ENCODE data around the gene PTX4. TPM values are rescaled to one million over a fixed set of nuclear protein-coding genes. Genes with fewer than 3 reads are reported as not detected.
"Not testable (repeated sequence)": the region's sequence is repeated elsewhere in the genome, so short reads cannot be mapped to it uniquely, and the experiment has no call there.

The PTX4 gene
- total RNA-seq, 1 donor: 0.43 TPM

DNA sequence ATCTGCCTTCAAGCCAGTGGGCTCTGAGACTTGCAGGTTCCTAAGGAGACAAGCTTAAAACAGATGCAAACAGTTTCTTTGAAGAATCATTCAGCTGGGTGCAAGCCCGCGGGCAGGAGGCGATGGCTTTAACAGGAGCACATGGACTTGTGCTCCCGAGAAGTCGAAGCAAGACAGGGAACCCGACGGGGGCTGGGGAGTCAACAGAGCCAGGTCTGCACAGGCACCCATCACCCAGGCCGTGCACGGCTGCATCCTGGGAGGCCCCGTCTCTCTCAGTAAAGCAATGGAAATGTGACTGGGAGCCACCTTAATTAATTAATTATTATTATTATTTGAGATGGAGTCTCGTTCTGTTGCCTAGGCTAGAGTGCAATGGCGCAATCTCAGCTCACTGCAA lies 333 bp upstream of the PTX4 start:
- DNase-seq (ENCODE audit: low read depth): no peak
- TF ChIP-seq, protein P1, sequence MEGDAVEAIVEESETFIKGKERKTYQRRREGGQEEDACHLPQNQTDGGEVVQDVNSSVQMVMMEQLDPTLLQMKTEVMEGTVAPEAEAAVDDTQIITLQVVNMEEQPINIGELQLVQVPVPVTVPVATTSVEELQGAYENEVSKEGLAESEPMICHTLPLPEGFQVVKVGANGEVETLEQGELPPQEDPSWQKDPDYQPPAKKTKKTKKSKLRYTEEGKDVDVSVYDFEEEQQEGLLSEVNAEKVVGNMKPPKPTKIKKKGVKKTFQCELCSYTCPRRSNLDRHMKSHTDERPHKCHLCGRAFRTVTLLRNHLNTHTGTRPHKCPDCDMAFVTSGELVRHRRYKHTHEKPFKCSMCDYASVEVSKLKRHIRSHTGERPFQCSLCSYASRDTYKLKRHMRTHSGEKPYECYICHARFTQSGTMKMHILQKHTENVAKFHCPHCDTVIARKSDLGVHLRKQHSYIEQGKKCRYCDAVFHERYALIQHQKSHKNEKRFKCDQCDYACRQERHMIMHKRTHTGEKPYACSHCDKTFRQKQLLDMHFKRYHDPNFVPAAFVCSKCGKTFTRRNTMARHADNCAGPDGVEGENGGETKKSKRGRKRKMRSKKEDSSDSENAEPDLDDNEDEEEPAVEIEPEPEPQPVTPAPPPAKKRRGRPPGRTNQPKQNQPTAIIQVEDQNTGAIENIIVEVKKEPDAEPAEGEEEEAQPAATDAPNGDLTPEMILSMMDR (IDR thresholded peaks at IDR 0.05; ENCODE audit: insufficient read depth, low read depth, low read length): no peak
- no peak overlapping the region for H3K4me3 ChIP-seq (ENCODE audit: low read depth, low read length)

DNA sequence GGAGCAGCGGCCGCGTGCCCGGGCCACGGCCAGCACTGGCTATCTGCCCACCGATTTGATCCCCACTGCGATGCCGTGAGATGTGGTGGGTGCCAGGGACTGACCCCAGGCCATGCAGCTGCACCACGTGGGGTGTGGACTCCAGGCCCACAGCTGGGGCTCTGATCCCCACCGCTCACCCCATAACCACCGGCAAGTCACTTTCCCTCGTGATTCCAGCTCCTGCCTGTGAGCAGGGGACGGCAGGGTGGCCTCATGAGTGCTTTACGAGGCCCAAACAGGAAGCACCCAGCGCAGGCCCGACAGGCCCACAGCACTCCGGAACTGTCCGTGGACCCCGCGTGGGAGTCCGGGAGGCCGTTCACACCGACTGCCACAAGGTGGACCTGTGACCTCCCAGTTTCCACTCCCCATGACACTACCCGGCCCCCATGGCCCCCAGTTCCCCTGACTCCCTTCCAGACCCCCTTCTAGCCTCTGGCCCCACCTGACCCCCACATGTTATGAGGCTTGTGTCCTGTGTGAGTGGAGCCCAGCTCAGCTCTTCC lies 616 bp downstream of the PTX4 start:
- no peak for DNase-seq (ENCODE audit: low read depth)
- TF ChIP-seq, protein P1 (IDR thresholded peaks at IDR 0.05; ENCODE audit: insufficient read depth, low read depth, low read length): no peak

DNA sequence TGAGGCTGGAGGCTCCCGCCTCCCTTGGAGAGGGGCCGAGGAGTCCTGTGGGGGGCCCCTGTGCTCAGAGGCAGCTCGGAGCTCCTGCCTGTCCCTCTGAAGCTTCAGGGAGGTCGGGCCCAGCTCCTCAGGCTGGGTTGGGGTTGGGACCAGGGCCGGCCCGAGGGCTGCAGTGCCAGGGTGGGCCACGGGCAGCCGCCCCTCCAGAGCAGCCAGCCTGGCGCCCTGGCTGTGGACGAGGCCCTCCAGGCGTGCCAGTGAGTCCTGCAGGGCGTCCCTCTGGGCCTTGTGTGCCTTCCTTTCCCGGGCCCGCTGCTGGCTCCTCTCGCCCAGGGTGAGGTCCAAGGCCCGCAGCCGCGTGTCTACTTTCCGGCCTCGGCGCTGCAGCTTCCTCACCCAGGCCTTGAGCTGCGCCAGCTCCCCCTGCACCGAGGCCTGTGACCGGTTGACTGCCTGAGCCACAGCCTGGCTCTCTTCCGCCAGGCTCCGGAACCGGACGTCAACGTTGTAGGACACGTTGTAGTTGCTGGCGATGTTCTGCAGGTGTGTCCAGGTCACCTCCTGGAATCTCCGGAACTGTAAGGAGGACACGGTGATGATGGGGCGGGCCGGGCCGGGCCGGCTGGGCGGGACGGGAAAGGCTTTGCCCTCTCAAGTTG lies 1.2 kb downstream of the PTX4 start:
- DNase-seq (ENCODE audit: low read depth): no peak
- no peak overlapping the region for H3K4me3 ChIP-seq (ENCODE audit: low read depth, low read length)
- TF ChIP-seq, protein P1 (IDR thresholded peaks at IDR 0.05; ENCODE audit: insufficient read depth, low read depth, low read length): no peak

More for the DNA sequence above, 616 bp downstream of the PTX4 start:
- H3K4me3 ChIP-seq (ENCODE audit: low read depth, low read length): no peak overlapping the region

DNA sequence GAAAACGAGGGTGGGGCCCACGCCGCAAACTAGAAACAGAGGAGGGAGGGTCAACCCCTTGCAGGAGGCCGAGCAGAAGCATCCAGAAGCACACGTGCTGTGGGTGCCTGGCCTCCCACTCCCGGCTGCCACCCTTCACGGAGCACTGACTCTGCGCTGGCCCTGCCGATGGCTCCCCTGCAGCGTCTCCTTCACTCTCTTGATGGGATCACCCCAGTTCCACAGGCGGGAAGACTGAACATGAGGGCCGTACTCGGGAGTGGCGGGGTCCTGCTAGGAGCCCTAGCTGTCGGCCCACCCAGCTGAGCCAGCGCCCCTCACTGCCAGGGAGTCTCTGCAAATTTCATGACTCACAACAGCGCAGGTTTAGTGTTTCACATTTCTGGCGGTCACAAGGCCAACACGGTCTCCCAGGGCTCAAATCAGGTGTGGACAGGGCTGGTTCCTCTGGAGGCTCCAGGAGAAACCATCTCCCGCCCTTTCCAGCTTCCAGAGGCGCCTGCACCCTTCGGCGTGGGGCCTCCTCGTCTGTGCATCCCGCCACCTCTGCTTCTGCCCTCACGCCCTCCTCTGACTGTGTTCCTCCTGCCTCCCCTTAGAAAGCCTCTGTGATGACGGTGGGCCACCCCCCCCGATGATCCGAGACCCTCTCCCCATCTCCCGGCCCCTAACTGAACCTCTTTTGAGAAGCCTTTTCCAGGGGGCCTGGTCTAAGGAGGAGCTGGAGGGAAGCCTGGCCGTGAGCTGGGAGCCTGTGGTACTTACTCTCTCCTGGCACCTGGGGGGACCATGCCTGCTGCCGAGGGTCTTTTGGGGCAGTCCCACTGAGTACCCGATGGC lies 2.0 kb downstream of the PTX4 start:
- no peak for DNase-seq (ENCODE audit: low read depth)
- H3K4me3 ChIP-seq (ENCODE audit: low read depth, low read length): no peak overlapping the region
- TF ChIP-seq, protein P1 (IDR thresholded peaks at IDR 0.05; ENCODE audit: insufficient read depth, low read depth, low read length): no peak

DNA sequence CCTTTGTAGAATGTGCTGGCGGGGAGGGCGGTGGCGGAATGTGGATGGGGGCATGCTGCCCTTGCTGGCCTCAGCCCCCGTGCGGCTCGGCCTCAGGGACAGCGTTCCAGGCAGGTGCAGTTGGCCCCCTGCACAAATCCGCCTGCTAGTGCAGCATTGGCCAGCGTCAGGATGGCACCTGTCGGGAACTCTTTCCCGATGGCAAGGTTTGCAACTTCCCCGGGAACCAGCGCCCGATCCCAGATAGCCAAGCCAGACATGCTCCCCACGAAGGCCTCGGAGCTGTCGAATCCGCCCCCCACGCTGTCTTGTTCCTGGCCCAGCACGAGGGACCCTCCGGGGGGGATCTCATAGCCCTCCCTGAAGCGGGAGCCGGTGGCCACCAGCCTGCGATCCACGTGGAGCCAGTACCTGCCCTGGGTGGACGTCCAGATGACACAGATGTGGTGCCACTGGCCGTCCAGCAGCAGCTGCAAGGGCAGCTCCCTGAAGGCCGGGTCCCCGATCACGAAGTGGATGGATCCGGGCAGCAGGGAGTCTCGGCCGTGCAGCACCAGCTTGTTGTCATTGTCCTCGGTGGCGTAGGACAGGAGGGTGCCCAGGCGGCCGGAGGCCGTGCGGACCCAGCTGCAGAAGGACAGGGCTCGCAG lies 2.8 kb downstream of the PTX4 start:
- DNase-seq (ENCODE audit: low read depth): no peak
- H3K4me3 ChIP-seq (ENCODE audit: low read depth, low read length): no peak overlapping the region
- TF ChIP-seq, protein P1 (IDR thresholded peaks at IDR 0.05; ENCODE audit: insufficient read depth, low read depth, low read length): no peak

DNA sequence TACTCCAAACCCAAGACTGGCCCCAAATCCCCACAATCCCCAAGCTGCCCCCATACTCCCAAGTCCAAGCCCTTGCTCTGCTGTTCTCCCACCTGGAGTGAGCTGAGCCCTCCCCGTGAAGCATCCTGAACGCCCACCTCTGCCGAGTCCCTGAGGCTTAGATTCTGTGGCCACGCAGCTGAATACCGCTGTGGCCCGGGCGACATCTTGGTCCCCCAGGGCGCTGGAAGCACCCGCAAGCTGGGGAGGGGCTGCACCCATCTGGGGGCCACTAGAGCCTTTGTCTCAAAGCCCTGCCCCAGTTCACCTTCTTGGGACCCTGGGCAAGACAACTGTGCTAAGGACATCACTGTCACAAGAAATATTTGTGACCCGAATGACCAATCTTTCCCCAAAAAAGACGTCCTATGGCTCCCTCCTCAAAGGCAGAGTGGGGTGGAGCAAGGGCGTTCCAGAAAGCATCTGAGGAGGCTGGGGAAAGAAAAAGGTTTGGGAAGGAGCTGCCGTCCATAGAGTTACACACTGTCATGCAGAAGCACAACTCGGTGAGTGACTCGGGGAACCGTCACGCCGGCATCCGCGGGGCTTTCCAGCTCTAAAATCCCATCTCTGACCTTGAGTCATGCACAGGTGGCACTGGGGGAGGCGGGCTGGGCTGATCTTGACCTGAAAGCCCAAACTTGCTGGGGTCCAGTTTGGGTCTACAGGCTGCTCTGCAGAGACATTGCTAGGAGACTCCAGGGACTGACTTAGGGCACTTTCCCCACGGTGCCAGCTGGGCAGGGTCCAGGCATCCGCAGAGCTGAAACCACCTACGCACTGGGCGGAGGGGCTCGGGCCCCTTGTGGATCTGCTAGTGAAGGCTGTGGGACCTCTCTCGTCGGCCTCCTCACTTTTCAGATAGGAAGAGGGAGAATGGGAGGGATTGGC lies 6.6 kb downstream of the PTX4 start:
- DNase-seq (ENCODE audit: low read depth): no peak
- H3K4me3 ChIP-seq (ENCODE audit: low read depth, low read length): no peak overlapping the region
- TF ChIP-seq, protein P1 (IDR thresholded peaks at IDR 0.05; ENCODE audit: insufficient read depth, low read depth, low read length): no peak

DNA sequence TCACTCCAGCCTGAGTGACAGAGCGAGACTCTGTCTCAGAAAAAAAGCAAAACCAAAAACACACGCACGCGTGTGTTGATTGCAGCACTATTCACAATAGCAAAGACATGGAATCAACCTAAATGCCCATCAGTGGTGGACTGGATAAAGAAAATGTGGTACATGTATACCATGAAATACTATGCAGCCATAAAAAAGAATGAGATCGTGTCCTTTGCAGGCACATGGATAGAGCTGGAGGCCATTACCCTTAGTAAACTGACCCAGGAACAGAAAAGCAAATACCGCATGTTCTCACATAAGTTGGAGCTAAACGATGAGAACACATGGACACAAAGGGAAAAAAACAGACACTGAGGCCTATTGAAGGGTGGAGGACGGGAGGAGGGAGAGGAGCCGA lies 9.8 kb downstream of the PTX4 start:
- DNase-seq (ENCODE audit: low read depth); H3K4me3 ChIP-seq (ENCODE audit: low read depth, low read length): not testable (repeated sequence)

All from fibroblast of villous mesenchyme (primary cell).